DND-41 (cell line): ENCODE measurements around the gene MCCC1.

Experiments
- ATAC-seq: fragments of 200-7000 bp; cut with Tn5 transposase; 3 replicates; pipeline ENCODE4 v1.9.1; 2021; ENCODE audit warnings: low read depth; ENCODE audit not compliant: insufficient read depth
- DNase-seq: peaks from one replicate; pipeline ENCODE4 v3.0.0-alpha.2; 2020
- H2AFZ ChIP-seq: 2 replicates; pipeline ENCODE4 v1.6.0; 2012; ENCODE audit warnings: low read depth, low read length
- H3K27ac ChIP-seq: 2 replicates; pipeline ENCODE4 v1.5.1; 2012; ENCODE audit warnings: low read length, inconsistent platforms
- H3K27me3 ChIP-seq: fragments of 200-600 bp; sonication (generic); 2 replicates; pipeline ENCODE4 v1.6.0; 2012; ENCODE audit warnings: low read length, mild to moderate bottlenecking, inconsistent platforms; ENCODE audit not compliant: insufficient read depth, poor library complexity
- H3K36me3 ChIP-seq: 2 replicates; pipeline ENCODE4 v1.5.1; 2012; ENCODE audit warnings: low read length, inconsistent platforms; ENCODE audit not compliant: insufficient read depth
- H3K4me1 ChIP-seq: 2 replicates; pipeline ENCODE4 v1.5.1; 2012; ENCODE audit warnings: mild to moderate bottlenecking, low read length; ENCODE audit not compliant: insufficient read depth
- H3K4me2 ChIP-seq: 2 replicates; pipeline ENCODE4 v1.6.0; 2012; ENCODE audit warnings: mild to moderate bottlenecking, moderate library complexity, low read length, inconsistent platforms; ENCODE audit not compliant: insufficient read depth
- H3K4me3 ChIP-seq, 2 experiments: fragments of 200-600 bp in 1 of 2; shearing (Covaris generic) in 1 of 2; 2 replicates each; pipeline ENCODE4 v1.5.1; 2012 to 2016; ENCODE audit warnings: inconsistent platforms in 2 of 2, low read length in 2 of 2, mild to moderate bottlenecking in 2 of 2, low read depth in 1 of 2, moderate library complexity in 1 of 2
- H3K79me2 ChIP-seq: 2 replicates; pipeline ENCODE4 v1.6.0; 2012; ENCODE audit warnings: low read length, inconsistent platforms; ENCODE audit not compliant: insufficient read depth
- H3K9ac ChIP-seq: 2 replicates; pipeline ENCODE4 v1.6.0; 2012; ENCODE audit warnings: low read depth, mild to moderate bottlenecking, inconsistent platforms, low read length, moderate library complexity
- H3K9me3 ChIP-seq: 2 replicates; pipeline ENCODE4 v1.5.1; 2012; ENCODE audit warnings: low read length, moderate library complexity, mild to moderate bottlenecking, inconsistent platforms; ENCODE audit not compliant: insufficient read depth, severe bottlenecking
- H4K20me1 ChIP-seq: 2 replicates; pipeline ENCODE4 v1.6.0; 2012; ENCODE audit warnings: low read length; ENCODE audit not compliant: insufficient read depth
- EZH2 ChIP-seq: IDR thresholded peaks from 3 replicates; pipeline ENCODE4 v1.6.1; 2012; ENCODE audit warnings: borderline replicate concordance, low read depth, mild to moderate bottlenecking, moderate library complexity, low read length, inconsistent platforms; ENCODE audit not compliant: severe bottlenecking
- TF ChIP-seq, protein P1 (sequence below): IDR thresholded peaks from 2 replicates; pipeline ENCODE4 v1.5.1; 2012; ENCODE audit warnings: borderline replicate concordance, low read length, moderate library complexity, mild to moderate bottlenecking; ENCODE audit not compliant: poor library complexity, severe bottlenecking; ENCODE audit errors: extremely low read depth

MCCC1 gene

DNA sequence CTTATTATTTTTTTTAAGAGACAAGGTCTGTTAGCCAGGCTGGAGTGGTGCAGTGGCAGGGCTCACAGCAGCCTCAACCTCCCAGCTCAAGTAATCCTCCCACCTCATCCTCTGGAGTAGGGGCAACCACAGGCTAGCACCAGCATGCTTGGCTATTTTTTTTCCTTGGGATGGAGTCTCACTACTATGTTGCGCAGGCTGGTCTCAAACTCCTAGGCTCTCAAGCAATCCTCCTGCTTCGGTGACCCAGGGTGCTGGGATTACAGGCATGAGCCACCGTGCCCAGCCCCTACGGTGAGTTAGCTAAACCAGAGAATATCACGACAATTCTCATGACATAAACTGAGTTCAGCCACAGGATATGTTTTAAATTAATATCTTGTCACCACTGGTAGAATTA, 120.9 kb downstream of the MCCC1 start:
- H3K4me2 ChIP-seq, result peak overlapping the region; percentile 71
- H3K36me3 ChIP-seq, result no peaks in the 10 kb centered on the region
- no peak overlapping the region for H3K27ac ChIP-seq
- ATAC-seq, result no peak
- H3K4me3 ChIP-seq, result peak overlapping the region in 1 of 2 experiments; percentile 92; a peak in 1 of 4 replicates
- peaks cover 43% of the 10 kb centered on the region for H3K4me1 ChIP-seq
- H3K27me3 ChIP-seq, result no peaks in the 10 kb centered on the region
- H3K79me2 ChIP-seq, result peaks cover 72% of the 10 kb centered on the region
- DNase-seq, result no peak
- H3K9ac ChIP-seq, result peak overlapping the region; percentile 77; the same call in 1 of the 2 replicates
- H3K9me3 ChIP-seq, result no peaks in the 10 kb centered on the region
- no peak overlapping the region for H2AFZ ChIP-seq
- TF ChIP-seq EZH2, result no peak
- TF ChIP-seq, protein P1, sequence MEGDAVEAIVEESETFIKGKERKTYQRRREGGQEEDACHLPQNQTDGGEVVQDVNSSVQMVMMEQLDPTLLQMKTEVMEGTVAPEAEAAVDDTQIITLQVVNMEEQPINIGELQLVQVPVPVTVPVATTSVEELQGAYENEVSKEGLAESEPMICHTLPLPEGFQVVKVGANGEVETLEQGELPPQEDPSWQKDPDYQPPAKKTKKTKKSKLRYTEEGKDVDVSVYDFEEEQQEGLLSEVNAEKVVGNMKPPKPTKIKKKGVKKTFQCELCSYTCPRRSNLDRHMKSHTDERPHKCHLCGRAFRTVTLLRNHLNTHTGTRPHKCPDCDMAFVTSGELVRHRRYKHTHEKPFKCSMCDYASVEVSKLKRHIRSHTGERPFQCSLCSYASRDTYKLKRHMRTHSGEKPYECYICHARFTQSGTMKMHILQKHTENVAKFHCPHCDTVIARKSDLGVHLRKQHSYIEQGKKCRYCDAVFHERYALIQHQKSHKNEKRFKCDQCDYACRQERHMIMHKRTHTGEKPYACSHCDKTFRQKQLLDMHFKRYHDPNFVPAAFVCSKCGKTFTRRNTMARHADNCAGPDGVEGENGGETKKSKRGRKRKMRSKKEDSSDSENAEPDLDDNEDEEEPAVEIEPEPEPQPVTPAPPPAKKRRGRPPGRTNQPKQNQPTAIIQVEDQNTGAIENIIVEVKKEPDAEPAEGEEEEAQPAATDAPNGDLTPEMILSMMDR, result no peak
- H4K20me1 ChIP-seq, result peaks cover 26% of the 10 kb centered on the region; the same call in 1 of the 2 replicates

- DNase-seq (no peak), ATAC-seq (no peak)
- H3K9ac ChIP-seq, result no peak overlapping the region
- H3K4me3 ChIP-seq, result no peak overlapping the region
- no peak overlapping the region for H3K4me2 ChIP-seq
- peaks cover 99% of the 10 kb centered on the region for H3K79me2 ChIP-seq
- TF ChIP-seq, protein P1, result no peak
- TF ChIP-seq EZH2, result no peak
- no peak overlapping the region for H3K27ac ChIP-seq
- H3K9me3 ChIP-seq, result no peaks in the 10 kb centered on the region
- H4K20me1 ChIP-seq, result peaks cover 56% of the 10 kb centered on the region
- no peak overlapping the region for H2AFZ ChIP-seq
- no peaks in the 10 kb centered on the region for H3K36me3 ChIP-seq
- H3K27me3 ChIP-seq, result no peaks in the 10 kb centered on the region
- H3K4me1 ChIP-seq, result peaks cover 41% of the 10 kb centered on the region
These were observed 126.2 kb downstream of the MCCC1 start for GRCh38 chr3:182973047-182973446.

DNA sequence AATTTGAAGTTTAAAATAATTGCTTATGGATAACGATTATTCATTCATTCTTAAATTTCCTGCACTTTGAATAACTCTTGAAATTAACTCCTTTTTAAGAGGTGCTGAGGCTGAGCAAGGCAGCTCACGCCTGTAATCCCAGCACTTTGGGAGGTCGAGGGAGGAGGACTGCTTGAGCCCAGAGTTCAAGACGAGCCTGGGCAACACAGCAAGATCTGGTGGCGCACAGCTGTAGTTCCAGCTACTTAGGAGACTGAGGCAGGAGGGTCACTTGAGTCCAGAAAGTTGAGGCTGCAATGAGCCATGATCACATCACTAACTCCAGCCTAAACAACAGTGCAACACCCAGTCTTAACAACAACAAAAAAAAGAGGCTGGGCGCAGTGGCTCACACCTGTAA, 126.9 kb downstream of the MCCC1 start:
- peaks cover 60% of the 10 kb centered on the region for H4K20me1 ChIP-seq
- no peak overlapping the region for H2AFZ ChIP-seq
- H3K4me1 ChIP-seq, result peaks cover 43% of the 10 kb centered on the region
- no peaks in the 10 kb centered on the region for H3K27me3 ChIP-seq
- no peak for DNase-seq
- TF ChIP-seq EZH2, result no peak
- TF ChIP-seq, protein P1, result no peak
- no peak overlapping the region for H3K4me2 ChIP-seq
- ATAC-seq, result no peak
- no peak overlapping the region for H3K9ac ChIP-seq
- H3K27ac ChIP-seq, result no peak overlapping the region
- no peaks in the 10 kb centered on the region for H3K9me3 ChIP-seq
- no peak overlapping the region for H3K4me3 ChIP-seq
- H3K36me3 ChIP-seq, result no peaks in the 10 kb centered on the region
- peaks cover 99% of the 10 kb centered on the region for H3K79me2 ChIP-seq

GRCh38 chr3:182971637-182972036, 127.7 kb downstream of the MCCC1 start:
- Histone ChIP-seq H2AFZ (no peak overlapping the region), H4K20me1 (peaks cover 61% of the 10 kb centered on the region), H3K4me3 (no peak overlapping the region), H3K4me2 (no peak overlapping the region), H3K79me2 (peaks cover 99% of the 10 kb centered on the region), H3K27me3 (no peaks in the 10 kb centered on the region), H3K9me3 (no peaks in the 10 kb centered on the region), H3K4me1 (peaks cover 42% of the 10 kb centered on the region), H3K36me3 (no peaks in the 10 kb centered on the region), H3K27ac (no peak overlapping the region), H3K9ac (no peak overlapping the region)
- DNase-seq (no peak), ATAC-seq (no peak)
- no peak for TF ChIP-seq EZH2
- TF ChIP-seq, protein P1, result no peak
